H54 (cell line): Measurements from ENCODE around the gene RIOK1.

ENCODE experiments used
- DNase-seq: peaks from one replicate; pipeline ENCODE4 v3.0.0; 2011; ENCODE audit warnings: low spot score, mixed read lengths; ENCODE audit not compliant: insufficient read length
- FAIRE-seq: peaks from 3 replicates; lab custom pipeline; 2011; peaks lifted over from hg19 to GRCh38; lab: Jason Lieb, UNC
- POLR2A ChIP-seq: IDR thresholded peaks from 2 replicates; pipeline ENCODE4 v1.6.1; 2011; ENCODE audit warnings: low read depth, mild to moderate bottlenecking, low read length

RIOK1 gene

GRCh38 chr6:7419065-7419464, 29.5 kb downstream of the RIOK1 start:
- FAIRE-seq (no peak), DNase-seq (no peak)
- TF ChIP-seq POLR2A: no peak

GRCh38 chr6:7421066-7421465, 31.5 kb downstream of the RIOK1 start:
- TF ChIP-seq POLR2A: no peak
- no peak for DNase-seq
- no peak for FAIRE-seq

- no peak for TF ChIP-seq POLR2A
- FAIRE-seq (no peak), DNase-seq (no peak)
Observed at GRCh38 chr6:7424058-7424457, 34.5 kb downstream of the RIOK1 start.

- DNase-seq (no peak), FAIRE-seq (no peak)
- no peak for TF ChIP-seq POLR2A
Observed at GRCh38 chr6:7424967-7425807, 35.6 kb downstream of the RIOK1 start.

- no peak for TF ChIP-seq POLR2A
- DNase-seq: no peak
- FAIRE-seq: no peak
Observed at GRCh38 chr6:7425808-7426190, 36.2 kb downstream of the RIOK1 start.

- no peak for DNase-seq
- no peak for FAIRE-seq
- TF ChIP-seq POLR2A: no peak
Observed at GRCh38 chr6:7426447-7427169, 37.0 kb downstream of the RIOK1 start.

- no peak for TF ChIP-seq POLR2A
- DNase-seq (no peak), FAIRE-seq (no peak)
Observed at GRCh38 chr6:7431313-7431673, 41.7 kb downstream of the RIOK1 start.

GRCh38 chr6:7431674-7432390, 42.2 kb downstream of the RIOK1 start:
- FAIRE-seq (no peak), DNase-seq (no peak)
- no peak for TF ChIP-seq POLR2A

- no peak for FAIRE-seq
- TF ChIP-seq POLR2A: no peak
- no peak for DNase-seq
Observed at GRCh38 chr6:7432391-7433120, 42.9 kb downstream of the RIOK1 start.

GRCh38 chr6:7433121-7433617, 43.6 kb downstream of the RIOK1 start:
- DNase-seq: no peak
- no peak for TF ChIP-seq POLR2A
- FAIRE-seq: no peak

GRCh38 chr6:7434672-7435071, 45.1 kb downstream of the RIOK1 start:
- FAIRE-seq: no peak
- DNase-seq: no peak
- no peak for TF ChIP-seq POLR2A

GRCh38 chr6:7438011-7438410, 48.4 kb downstream of the RIOK1 start:
- DNase-seq (no peak), FAIRE-seq (no peak)
- TF ChIP-seq POLR2A: no peak

GRCh38 chr6:7439228-7439627, 49.6 kb downstream of the RIOK1 start:
- FAIRE-seq (no peak), DNase-seq (no peak)
- no peak for TF ChIP-seq POLR2A
